ENCODE measurements around the gene ANXA8. TPM values are rescaled to one million over a fixed set of nuclear protein-coding genes. Genes with fewer than 3 reads are reported as not detected.

ANXA8 gene
- total RNA-seq, 1 experiment from 2014 or later: 0.72 TPM

DNA sequence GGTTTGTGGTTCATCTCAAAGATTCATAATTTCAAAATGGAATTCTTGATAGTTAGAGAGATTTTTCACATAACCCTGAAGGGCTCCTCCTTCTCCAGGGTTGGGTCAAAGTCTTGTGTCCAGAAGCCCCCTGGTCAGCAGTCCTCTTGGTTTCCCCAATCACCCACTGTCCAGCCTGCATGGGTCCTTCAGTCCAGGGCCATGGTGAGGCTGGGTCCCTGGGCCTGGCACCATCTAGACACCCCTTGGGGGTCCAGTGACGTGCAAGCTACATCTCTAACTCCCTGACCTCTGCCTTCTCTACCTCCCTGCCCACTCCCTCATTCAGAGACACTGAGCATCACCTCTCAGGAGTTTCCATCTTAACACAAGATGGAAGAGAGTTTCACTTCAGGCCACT lies 26.1 kb downstream of the ANXA8 start:
- ATAC-seq (no peak), DNase-seq (ENCODE audit: low read depth, low spot score) (no peak)
- no TSS peak for BruUV-seq (replicated peaks)
- H3K27me3 ChIP-seq (ENCODE audit: control insufficient read depth, insufficient read depth, low read length): no peaks in the 10 kb centered on the region
- CTCF ChIA-PET: no interaction called here
- no peaks in the 10 kb centered on the region; the same call in 1 of the 2 replicates for H3K4me1 ChIP-seq (ENCODE audit: control insufficient read depth, insufficient read depth, low read length)
- POLR2A ChIA-PET: no interaction called here
- in situ Hi-C loops (cut with HindIII; ENCODE audit: low pct_unique_long_range_greater_than_20kb, low sequenced_read_pairs): no loop called here
- no peaks in the 10 kb centered on the region for H3K9me3 ChIP-seq (ENCODE audit: control insufficient read depth, insufficient read depth, low read depth, low read length)
- H3K4me3 ChIP-seq (ENCODE audit: low read depth in 2 of 2, low read length in 2 of 2): no peak overlapping the region
- H3K27ac ChIP-seq (ENCODE audit: low read length): no peak overlapping the region
- TF ChIP-seq REST (IDR thresholded peaks at IDR 0.05; ENCODE audit: insufficient read depth in 1 of 2, low read depth in 2 of 2, low read length in 1 of 2) (no peak), POLR2AphosphoS5 (IDR thresholded peaks at IDR 0.05; ENCODE audit: low read depth, low read length) (no peak), TCF7L2 (IDR thresholded peaks at IDR 0.05; ENCODE audit: low read depth, low read length) (no peak), SIN3A (IDR thresholded peaks at IDR 0.05; ENCODE audit: borderline replicate concordance, insufficient read depth, low read depth, low read length) (no peak)
- TF ChIP-seq, protein P1, sequence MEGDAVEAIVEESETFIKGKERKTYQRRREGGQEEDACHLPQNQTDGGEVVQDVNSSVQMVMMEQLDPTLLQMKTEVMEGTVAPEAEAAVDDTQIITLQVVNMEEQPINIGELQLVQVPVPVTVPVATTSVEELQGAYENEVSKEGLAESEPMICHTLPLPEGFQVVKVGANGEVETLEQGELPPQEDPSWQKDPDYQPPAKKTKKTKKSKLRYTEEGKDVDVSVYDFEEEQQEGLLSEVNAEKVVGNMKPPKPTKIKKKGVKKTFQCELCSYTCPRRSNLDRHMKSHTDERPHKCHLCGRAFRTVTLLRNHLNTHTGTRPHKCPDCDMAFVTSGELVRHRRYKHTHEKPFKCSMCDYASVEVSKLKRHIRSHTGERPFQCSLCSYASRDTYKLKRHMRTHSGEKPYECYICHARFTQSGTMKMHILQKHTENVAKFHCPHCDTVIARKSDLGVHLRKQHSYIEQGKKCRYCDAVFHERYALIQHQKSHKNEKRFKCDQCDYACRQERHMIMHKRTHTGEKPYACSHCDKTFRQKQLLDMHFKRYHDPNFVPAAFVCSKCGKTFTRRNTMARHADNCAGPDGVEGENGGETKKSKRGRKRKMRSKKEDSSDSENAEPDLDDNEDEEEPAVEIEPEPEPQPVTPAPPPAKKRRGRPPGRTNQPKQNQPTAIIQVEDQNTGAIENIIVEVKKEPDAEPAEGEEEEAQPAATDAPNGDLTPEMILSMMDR (IDR thresholded peaks at IDR 0.05): no peak
- intact Hi-C loops (cut with micrococcal nuclease; ENCODE audit: unreplicated experiment): no loop called here
- no peaks in the 10 kb centered on the region for H3K36me3 ChIP-seq (ENCODE audit: control insufficient read depth, insufficient read depth, low read length)

DNA sequence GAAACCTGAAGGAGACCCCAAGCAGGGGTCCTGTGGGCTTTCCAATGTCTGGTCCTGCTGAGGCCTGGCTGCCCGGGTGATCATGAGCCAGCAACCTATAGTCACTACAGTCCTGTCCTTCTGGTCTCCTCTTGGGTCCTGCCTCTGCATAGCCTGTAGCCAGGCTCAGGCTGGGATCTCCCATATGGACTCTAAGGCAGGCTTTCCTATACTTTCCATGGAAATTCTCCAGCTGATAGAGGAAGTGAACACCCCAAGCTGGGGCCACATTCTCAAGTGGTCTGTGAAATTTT lies 26.4 kb downstream of the ANXA8 start:
- no TSS peak for BruUV-seq (replicated peaks)
- no peak for DNase-seq (ENCODE audit: low read depth, low spot score)
- no peak for ATAC-seq
- Histone ChIP-seq H3K27me3 (ENCODE audit: control insufficient read depth, insufficient read depth, low read length) (no peaks in the 10 kb centered on the region), H3K9me3 (ENCODE audit: control insufficient read depth, insufficient read depth, low read depth, low read length) (no peaks in the 10 kb centered on the region), H3K36me3 (ENCODE audit: control insufficient read depth, insufficient read depth, low read length) (no peaks in the 10 kb centered on the region), H3K27ac (ENCODE audit: low read length) (no peak overlapping the region), H3K4me1 (ENCODE audit: control insufficient read depth, insufficient read depth, low read length) (peaks cover 2% of the 10 kb centered on the region; the same call in 1 of the 2 replicates), H3K4me3 (ENCODE audit: low read depth in 2 of 2, low read length in 2 of 2) (no peak overlapping the region)
- in situ Hi-C loops (cut with HindIII; ENCODE audit: low pct_unique_long_range_greater_than_20kb, low sequenced_read_pairs) (no loop called here), intact Hi-C loops (cut with micrococcal nuclease; ENCODE audit: unreplicated experiment) (no loop called here)
- POLR2A ChIA-PET: no interaction called here
- CTCF ChIA-PET: no interaction called here
- TF ChIP-seq, protein P1 (IDR thresholded peaks at IDR 0.05): no peak
- no peak for TF ChIP-seq POLR2AphosphoS5 (IDR thresholded peaks at IDR 0.05; ENCODE audit: low read depth, low read length)

Data from Panc1 (cell line).